SK-N-SH (cell line): ENCODE results near the gene SEMA3F. TPM values are rescaled to one million over a fixed set of nuclear protein-coding genes. Genes with fewer than 3 reads are reported as not detected.

ENCODE experiments used
- CTCF ChIA-PET: fragments of 300-600, 350-600 bp; formaldehyde crosslinking; extraction: SDS; loops from one replicate; lab custom pipeline; 2021; lab: Yijun Ruan, JAX
- POLR2A ChIA-PET: fragments of 350-600 bp; sonication (Branson Sonifier 250); formaldehyde crosslinking; extraction: SDS; loops from one replicate; lab custom pipeline; 2020; ENCODE audit warnings: antibody characterized with exemption, inconsistent platforms; lab: Yijun Ruan, JAX
- DNase-seq: peaks from one replicate; pipeline ENCODE4 v3.0.0; 2012
- H2AFZ ChIP-seq: fragments of 200-600 bp; sonication (generic); 2 replicates; pipeline ENCODE4 v1.8.1; 2016; ENCODE audit warnings: antibody characterized with exemption, mild to moderate bottlenecking, low read depth
- H3F3A ChIP-seq: fragments of 200-600 bp; sonication (generic); replicated peaks from 2 replicates; pipeline ENCODE3; 2016; ENCODE audit warnings: antibody characterized with exemption, mild to moderate bottlenecking; ENCODE audit not compliant: insufficient read depth
- H3K27ac ChIP-seq, 2 experiments: fragments of 200-500 bp in 1 of 2; fragments of 200-600 bp in 1 of 2; sonication (Bioruptor generic) in 1 of 2; sonication (generic), shearing (Covaris generic) in 1 of 2; 2 replicates each; pipeline versions ENCODE4 v1.5.1 to v1.6.1; 2014 to 2016; ENCODE audit warnings: low read depth in 2 of 2, inconsistent platforms in 1 of 2, low read length in 1 of 2, mild to moderate bottlenecking in 1 of 2, mixed read lengths in 1 of 2
- H3K27me3 ChIP-seq: fragments of 200-600 bp; sonication (generic), shearing (Covaris generic); 2 replicates; pipeline ENCODE4 v1.6.1; 2016; ENCODE audit warnings: mixed run types; ENCODE audit not compliant: insufficient read depth
- H3K36me3 ChIP-seq, 2 experiments: fragments of 200-500 bp in 1 of 2; fragments of 200-600 bp in 1 of 2; sonication (Bioruptor generic) in 1 of 2; sonication (generic) in 1 of 2; replicated peaks in 1 of 2; 2 replicates each; pipeline versions ENCODE3 to v1.5.1; 2014 to 2016; ENCODE audit warnings: low read length in 1 of 2, mild to moderate bottlenecking in 1 of 2; ENCODE audit not compliant: insufficient read depth in 2 of 2, control insufficient read depth in 1 of 2
- H3K4me1 ChIP-seq, 2 experiments: fragments of 200-500 bp in 1 of 2; fragments of 200-600 bp in 1 of 2; sonication (Bioruptor generic) in 1 of 2; sonication (generic), shearing (Covaris generic) in 1 of 2; 2 replicates each; pipeline versions ENCODE4 v1.5.1 to v1.6.1; 2014 to 2016; ENCODE audit warnings: low read depth in 1 of 2, low read length in 1 of 2, mixed run types in 1 of 2; ENCODE audit not compliant: insufficient read depth in 2 of 2, control insufficient read depth in 1 of 2
- H3K4me2 ChIP-seq: fragments of 200-600 bp; sonication (generic), shearing (Covaris generic); 2 replicates; pipeline ENCODE4 v1.6.1; 2017; ENCODE audit warnings: mixed run types
- H3K4me3 ChIP-seq, 2 experiments: fragments of 200-500 bp in 1 of 2; fragments of 200-600 bp in 1 of 2; sonication (Bioruptor generic) in 1 of 2; sonication (generic), shearing (Covaris generic) in 1 of 2; 2 replicates each; pipeline versions ENCODE4 v1.5.1 to v1.8.1; 2014 to 2016; ENCODE audit warnings: low read depth in 2 of 2, inconsistent platforms in 1 of 2, low read length in 1 of 2, mild to moderate bottlenecking in 1 of 2, mixed read lengths in 1 of 2, moderate library complexity in 1 of 2
- H3K79me2 ChIP-seq: fragments of 200-600 bp; sonication (generic); 2 replicates; pipeline ENCODE4 v1.8.1; 2017; ENCODE audit warnings: mild to moderate bottlenecking; ENCODE audit not compliant: insufficient read depth
- H3K9ac ChIP-seq: fragments of 200-600 bp; sonication (generic); 2 replicates; pipeline ENCODE4 v1.6.1; 2017; ENCODE audit warnings: mixed run types
- H3K9me2 ChIP-seq: fragments of 200-600 bp; sonication (generic); 2 replicates; pipeline ENCODE4 v1.6.1; 2017; ENCODE audit warnings: mixed run types
- H3K9me3 ChIP-seq: fragments of 200-600 bp; sonication (generic); 2 replicates; pipeline ENCODE4 v1.6.1; 2017; ENCODE audit warnings: mixed run types, mild to moderate bottlenecking, moderate library complexity
- H4K20me1 ChIP-seq: fragments of 200-600 bp; sonication (generic); 2 replicates; pipeline ENCODE4 v1.6.1; 2017; ENCODE audit warnings: mild to moderate bottlenecking, mixed run types; ENCODE audit not compliant: insufficient read depth
- FOXJ3 ChIP-seq: sonication (generic); formaldehyde crosslinking; IDR thresholded peaks from 2 replicates; pipeline ENCODE4 v1.5.1; 2020; ENCODE audit warnings: mild to moderate bottlenecking, missing genetic modification reagents
- GATA2 ChIP-seq: sonication (generic); formaldehyde crosslinking; IDR thresholded peaks from 2 replicates; pipeline ENCODE4 v1.5.0; 2020; ENCODE audit warnings: mild to moderate bottlenecking, missing genetic modification reagents
- MXI1 ChIP-seq: IDR thresholded peaks from 2 replicates; pipeline ENCODE4 v1.6.1; 2012; ENCODE audit warnings: mild to moderate bottlenecking, low read depth, low read length, improper control_type of control experiment
- PBX3 ChIP-seq: IDR thresholded peaks from 2 replicates; pipeline ENCODE4; 2012
- RFX5 ChIP-seq: IDR thresholded peaks from 2 replicates; pipeline ENCODE4 v1.6.1; 2012; ENCODE audit warnings: mild to moderate bottlenecking, improper control_type of control experiment, low read length
- RXRA ChIP-seq: IDR thresholded peaks from 2 replicates; pipeline ENCODE4 v1.4.0; 2012; ENCODE audit warnings: low read depth, mild to moderate bottlenecking, borderline replicate concordance
- SIN3A ChIP-seq: IDR thresholded peaks from 2 replicates; pipeline ENCODE4 v1.6.1; 2012; ENCODE audit warnings: low read depth, mild to moderate bottlenecking, low read length, moderate library complexity, borderline replicate concordance
- SMC3 ChIP-seq: IDR thresholded peaks from 2 replicates; pipeline ENCODE4 v1.6.1; 2012; ENCODE audit warnings: low read depth, low read length, improper control_type of control experiment
- YY1 ChIP-seq: IDR thresholded peaks from 2 replicates; pipeline ENCODE4 v1.4.0; 2012; ENCODE audit warnings: low read depth, mild to moderate bottlenecking
- WGBS: methylation state at CpG from one replicate; pipeline ENCODE4 v1.1.6; 2017; ENCODE audit warnings: low lambda C conversion rate; 5-methylcytosine and 5-hydroxymethylcytosine counted together
- polyA plus RNA-seq, 3 experiments: library from polyadenylated mRNA; depleted of rRNA; stranded (reverse); fragments of >200 nt; gene quantifications; 2 replicates each; pipeline ENCODE4 v1.2.3, GENCODE V29; 2012
- TF ChIP-seq, protein P1 (sequence below): IDR thresholded peaks from 2 replicates; pipeline ENCODE4 v1.4.0; 2012; ENCODE audit warnings: low read depth, borderline replicate concordance
- TF ChIP-seq, protein P2 (sequence below): fragments of 150-350 bp; IDR thresholded peaks from 2 replicates; pipeline ENCODE4 v1.6.1; 2017; ENCODE audit warnings: antibody characterized with exemption, low read length, low read depth, borderline replicate concordance

SEMA3F gene
- polyA plus RNA-seq, 1 of the 3 experiments (the other 2 are of a cell fraction) = 30.4 TPM

GRCh38 chr3:50164481-50164880 is 9.4 kb downstream of the SEMA3F start:
- no peaks in the 10 kb centered on the region for H3K9me2 ChIP-seq
- peaks cover 22 to 51% of the 10 kb centered on the region in 2 experiments; a peak in 3 of 4 replicates for H3K4me1 ChIP-seq
- peaks cover 18% of the 10 kb centered on the region for H3F3A ChIP-seq
- peaks cover 17% of the 10 kb centered on the region for H3K79me2 ChIP-seq
- no peak for DNase-seq
- no CpG with 5 or more reads among the region's 1 CpG for WGBS
- peaks cover 0 to 3% of the 10 kb centered on the region in 2 experiments for H3K36me3 ChIP-seq
- no peak overlapping the region; the same call in 1 of the 2 replicates for H3K9ac ChIP-seq
- no peak overlapping the region for H2AFZ ChIP-seq
- ChIA-PET CTCF (interaction anchor here (0.5 to 2.6 kb wide), 12 partner anchors 9 to 110 kb away, joined by 3 to 9 read pairs (median 4); no protein-coding TSS in a partner anchor), POLR2A (interaction anchor here (1.1 kb wide), 1 partner anchor 28 kb away, joined by 3 read pairs; no protein-coding TSS in a partner anchor)
- H3K4me3 ChIP-seq = no peak overlapping the region
- no peaks in the 10 kb centered on the region for H3K9me3 ChIP-seq
- peak overlapping the region; percentile 69 for H3K4me2 ChIP-seq
- H3K27ac ChIP-seq = peak overlapping the region; percentile 82; a peak in 3 of 4 replicates
- no peaks in the 10 kb centered on the region for H3K27me3 ChIP-seq
- TF ChIP-seq YY1 (no peak), GATA2 (CRISPR knock-in tag) (no peak), RFX5 (no peak), MXI1 (no peak), PBX3 (no peak), SIN3A (no peak), RXRA (no peak), SMC3 (no peak), FOXJ3 (CRISPR knock-in tag) (no peak)
- TF ChIP-seq, protein P1, sequence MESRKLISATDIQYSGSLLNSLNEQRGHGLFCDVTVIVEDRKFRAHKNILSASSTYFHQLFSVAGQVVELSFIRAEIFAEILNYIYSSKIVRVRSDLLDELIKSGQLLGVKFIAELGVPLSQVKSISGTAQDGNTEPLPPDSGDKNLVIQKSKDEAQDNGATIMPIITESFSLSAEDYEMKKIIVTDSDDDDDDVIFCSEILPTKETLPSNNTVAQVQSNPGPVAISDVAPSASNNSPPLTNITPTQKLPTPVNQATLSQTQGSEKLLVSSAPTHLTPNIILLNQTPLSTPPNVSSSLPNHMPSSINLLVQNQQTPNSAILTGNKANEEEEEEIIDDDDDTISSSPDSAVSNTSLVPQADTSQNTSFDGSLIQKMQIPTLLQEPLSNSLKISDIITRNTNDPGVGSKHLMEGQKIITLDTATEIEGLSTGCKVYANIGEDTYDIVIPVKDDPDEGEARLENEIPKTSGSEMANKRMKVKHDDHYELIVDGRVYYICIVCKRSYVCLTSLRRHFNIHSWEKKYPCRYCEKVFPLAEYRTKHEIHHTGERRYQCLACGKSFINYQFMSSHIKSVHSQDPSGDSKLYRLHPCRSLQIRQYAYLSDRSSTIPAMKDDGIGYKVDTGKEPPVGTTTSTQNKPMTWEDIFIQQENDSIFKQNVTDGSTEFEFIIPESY = no peak
- TF ChIP-seq, protein P2, sequence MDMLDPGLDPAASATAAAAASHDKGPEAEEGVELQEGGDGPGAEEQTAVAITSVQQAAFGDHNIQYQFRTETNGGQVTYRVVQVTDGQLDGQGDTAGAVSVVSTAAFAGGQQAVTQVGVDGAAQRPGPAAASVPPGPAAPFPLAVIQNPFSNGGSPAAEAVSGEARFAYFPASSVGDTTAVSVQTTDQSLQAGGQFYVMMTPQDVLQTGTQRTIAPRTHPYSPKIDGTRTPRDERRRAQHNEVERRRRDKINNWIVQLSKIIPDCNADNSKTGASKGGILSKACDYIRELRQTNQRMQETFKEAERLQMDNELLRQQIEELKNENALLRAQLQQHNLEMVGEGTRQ = no peak
- H4K20me1 ChIP-seq = no peaks in the 10 kb centered on the region
